Fibroblast of lung (primary cell): ENCODE measurements around the gene MAST2. TPM values are rescaled to one million over a fixed set of nuclear protein-coding genes. Genes with fewer than 3 reads are reported as not detected.

Source experiments
- DNase-seq, 2 donors: peaks; one replicate each; pipeline versions ENCODE4 v3.0.0 to v3.0.0-alpha.2; 2010; ENCODE audit warnings: low read depth in 2 of 2
- H2AFZ ChIP-seq: 2 replicates; pipeline ENCODE4 v1.5.1; 2012; ENCODE audit warnings: low read length, control low read depth, inconsistent platforms
- H3K27ac ChIP-seq: 2 replicates; pipeline ENCODE4 v1.5.1; 2011; ENCODE audit warnings: low read length, control low read depth; ENCODE audit not compliant: insufficient read depth
- H3K27me3 ChIP-seq: 2 replicates; pipeline ENCODE4 v1.5.1; 2011; ENCODE audit warnings: mild to moderate bottlenecking, low read length; ENCODE audit not compliant: control insufficient read depth, insufficient read depth
- H3K36me3 ChIP-seq: 2 replicates; pipeline ENCODE4 v1.5.1; 2011; ENCODE audit warnings: low read length; ENCODE audit not compliant: control insufficient read depth, insufficient read depth
- H3K4me1 ChIP-seq: 2 replicates; pipeline ENCODE4 v1.5.1; 2011; ENCODE audit warnings: low read length; ENCODE audit not compliant: control insufficient read depth, insufficient read depth; ENCODE audit errors: extremely low read depth
- H3K4me2 ChIP-seq: 2 replicates; pipeline ENCODE4 v1.5.1; 2011; ENCODE audit warnings: low read length, control low read depth; ENCODE audit not compliant: insufficient read depth; ENCODE audit errors: extremely low read depth
- H3K4me3 ChIP-seq, 4 experiments: fragments of 200-600 bp in 1 of 4; sonication (generic) in 1 of 4; replicated peaks in 1 of 4; 2 replicates each; pipeline ENCODE4 v1.5.1; 2011 to 2016; ENCODE audit warnings: low read length in 4 of 4, low read depth in 3 of 4, mild to moderate bottlenecking in 3 of 4, control low read depth in 2 of 4, inconsistent platforms in 1 of 4, mixed read lengths in 1 of 4; ENCODE audit not compliant: insufficient read depth in 1 of 4; ENCODE audit errors: control extremely low read depth in 1 of 4
- H3K79me2 ChIP-seq: 2 replicates; pipeline ENCODE4 v1.5.1; 2012; ENCODE audit warnings: mild to moderate bottlenecking, low read length, inconsistent platforms; ENCODE audit not compliant: control insufficient read depth, insufficient read depth
- H3K9ac ChIP-seq: 2 replicates; pipeline ENCODE4 v1.5.1; 2011; ENCODE audit warnings: mild to moderate bottlenecking, low read length, control low read depth; ENCODE audit not compliant: insufficient read depth
- H3K9me3 ChIP-seq: 2 replicates; pipeline ENCODE4 v1.5.1; 2012; ENCODE audit warnings: low read depth, low read length; ENCODE audit not compliant: control insufficient read depth, insufficient read depth
- H4K20me1 ChIP-seq: 2 replicates; pipeline ENCODE4 v1.5.1; 2011; ENCODE audit warnings: low read length; ENCODE audit not compliant: control insufficient read depth, insufficient read depth; ENCODE audit errors: extremely low read depth
- EZH2 ChIP-seq: IDR thresholded peaks from 2 replicates; pipeline ENCODE4 v1.5.1; 2012; ENCODE audit warnings: low read length, control low read depth, mild to moderate bottlenecking; ENCODE audit errors: missing control alignments
- polyA plus RNA-seq, 2 donors: library from polyadenylated mRNA; depleted of rRNA in 1 of 2; stranded (reverse) in 1 of 2; unstranded in 1 of 2; fragments of >200 nt; gene quantifications; 2 replicates each; pipeline ENCODE4 v1.2.1, GENCODE V29; 2011 to 2012; ENCODE audit warnings: missing spikeins in 1 of 2
- total RNA-seq: library from RNA; depleted of rRNA; stranded (reverse); fragments of >200 nt; gene quantifications from 2 replicates; pipeline ENCODE4 v1.2.1, GENCODE V29; 2014
- TF ChIP-seq, protein P1 (sequence below), 2 donors: IDR thresholded peaks in 1 of 2; conservative IDR thresholded peaks in 1 of 2; 1 replicate in 1 of 2; 2 replicates in 1 of 2; pipeline ENCODE4 v1.5.1; 2011 to 2012; ENCODE audit warnings: low read length in 2 of 2, control low read depth in 1 of 2, inconsistent platforms in 1 of 2, low read depth in 1 of 2, mild to moderate bottlenecking in 1 of 2

Gene MAST2
- total and polyA plus RNA-seq, 2 donors (not counting 1 experiment from before 2014, with no cell fraction given), result 17.5 to 24.9 TPM

DNA sequence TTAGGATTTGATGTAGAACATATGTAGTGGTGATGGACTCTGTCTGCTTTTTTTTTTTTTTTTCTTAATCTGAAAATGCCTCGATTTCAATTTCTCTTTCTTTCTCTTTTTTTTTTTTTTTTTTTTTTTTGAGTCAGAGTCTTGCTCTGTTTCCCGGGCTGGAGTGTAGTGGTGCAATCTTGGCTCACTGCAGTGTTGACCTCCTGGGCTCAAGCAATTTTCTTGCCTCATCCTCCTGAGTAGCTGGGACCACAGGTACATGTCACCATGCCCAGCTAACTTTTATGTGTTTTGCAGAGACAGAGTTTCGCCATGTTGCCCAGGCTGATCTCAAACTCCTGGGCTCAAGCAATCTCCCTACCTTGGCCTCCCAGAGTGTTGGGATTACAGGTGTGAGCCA, 17.4 kb downstream of the MAST2 start:
- no peak for DNase-seq

DNA sequence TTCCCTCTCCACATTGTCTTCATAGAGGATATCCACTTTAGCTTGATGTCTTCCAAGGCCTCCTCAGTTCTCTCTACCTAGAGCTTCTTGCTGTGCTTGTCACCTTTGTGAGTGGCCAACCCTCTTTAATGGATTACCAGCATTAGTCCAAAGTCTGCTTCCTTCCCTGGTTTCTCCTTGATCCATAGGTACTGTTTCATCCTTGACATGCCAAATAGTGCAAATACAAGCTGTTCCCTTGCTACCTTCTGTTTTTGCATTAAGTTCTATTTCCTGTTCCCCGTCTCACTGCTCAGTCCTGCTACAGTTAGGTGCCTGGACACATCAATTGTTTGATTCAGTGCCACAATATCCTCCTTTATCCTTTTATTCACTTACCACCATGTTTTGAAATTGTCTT, 19.2 kb downstream of the MAST2 start:
- no peaks in the 10 kb centered on the region for H4K20me1 ChIP-seq
- no peak for TF ChIP-seq EZH2
- TF ChIP-seq, protein P1, sequence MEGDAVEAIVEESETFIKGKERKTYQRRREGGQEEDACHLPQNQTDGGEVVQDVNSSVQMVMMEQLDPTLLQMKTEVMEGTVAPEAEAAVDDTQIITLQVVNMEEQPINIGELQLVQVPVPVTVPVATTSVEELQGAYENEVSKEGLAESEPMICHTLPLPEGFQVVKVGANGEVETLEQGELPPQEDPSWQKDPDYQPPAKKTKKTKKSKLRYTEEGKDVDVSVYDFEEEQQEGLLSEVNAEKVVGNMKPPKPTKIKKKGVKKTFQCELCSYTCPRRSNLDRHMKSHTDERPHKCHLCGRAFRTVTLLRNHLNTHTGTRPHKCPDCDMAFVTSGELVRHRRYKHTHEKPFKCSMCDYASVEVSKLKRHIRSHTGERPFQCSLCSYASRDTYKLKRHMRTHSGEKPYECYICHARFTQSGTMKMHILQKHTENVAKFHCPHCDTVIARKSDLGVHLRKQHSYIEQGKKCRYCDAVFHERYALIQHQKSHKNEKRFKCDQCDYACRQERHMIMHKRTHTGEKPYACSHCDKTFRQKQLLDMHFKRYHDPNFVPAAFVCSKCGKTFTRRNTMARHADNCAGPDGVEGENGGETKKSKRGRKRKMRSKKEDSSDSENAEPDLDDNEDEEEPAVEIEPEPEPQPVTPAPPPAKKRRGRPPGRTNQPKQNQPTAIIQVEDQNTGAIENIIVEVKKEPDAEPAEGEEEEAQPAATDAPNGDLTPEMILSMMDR (conservative IDR thresholded peaks at IDR 0.05 in 1 of 2, IDR thresholded peaks at IDR 0.05 in 1 of 2; ENCODE audit: low read depth in 1 of 2, low read length in 2 of 2), result no peak
- no peaks in the 10 kb centered on the region for H3K27me3 ChIP-seq
- H3K9me3 ChIP-seq, result no peaks in the 10 kb centered on the region
- no peaks in the 10 kb centered on the region for H3K4me1 ChIP-seq
- no peak overlapping the region for H3K4me3 ChIP-seq
- no peak overlapping the region for H3K4me2 ChIP-seq
- no peak overlapping the region for H3K9ac ChIP-seq
- no peaks in the 10 kb centered on the region for H3K36me3 ChIP-seq
- H3K79me2 ChIP-seq, result peaks cover 8% of the 10 kb centered on the region
- no peak for DNase-seq
- no peak overlapping the region for H2AFZ ChIP-seq
- H3K27ac ChIP-seq, result no peak overlapping the region

More for the DNA sequence above, 17.4 kb downstream of the MAST2 start:
- H3K9me3 ChIP-seq, result no peaks in the 10 kb centered on the region
- no peak for TF ChIP-seq EZH2
- TF ChIP-seq, protein P1 (conservative IDR thresholded peaks at IDR 0.05 in 1 of 2, IDR thresholded peaks at IDR 0.05 in 1 of 2; ENCODE audit: low read depth in 1 of 2, low read length in 2 of 2), result no peak
- H3K79me2 ChIP-seq, result peaks cover 8% of the 10 kb centered on the region
- H3K4me1 ChIP-seq, result no peaks in the 10 kb centered on the region
- no peak overlapping the region for H3K27ac ChIP-seq
- no peaks in the 10 kb centered on the region for H3K36me3 ChIP-seq
- no peaks in the 10 kb centered on the region for H3K27me3 ChIP-seq
- no peak overlapping the region for H3K9ac ChIP-seq
- H2AFZ ChIP-seq, result no peak overlapping the region
- no peak overlapping the region for H3K4me3 ChIP-seq
- no peaks in the 10 kb centered on the region for H4K20me1 ChIP-seq
- H3K4me2 ChIP-seq, result no peak overlapping the region

DNA sequence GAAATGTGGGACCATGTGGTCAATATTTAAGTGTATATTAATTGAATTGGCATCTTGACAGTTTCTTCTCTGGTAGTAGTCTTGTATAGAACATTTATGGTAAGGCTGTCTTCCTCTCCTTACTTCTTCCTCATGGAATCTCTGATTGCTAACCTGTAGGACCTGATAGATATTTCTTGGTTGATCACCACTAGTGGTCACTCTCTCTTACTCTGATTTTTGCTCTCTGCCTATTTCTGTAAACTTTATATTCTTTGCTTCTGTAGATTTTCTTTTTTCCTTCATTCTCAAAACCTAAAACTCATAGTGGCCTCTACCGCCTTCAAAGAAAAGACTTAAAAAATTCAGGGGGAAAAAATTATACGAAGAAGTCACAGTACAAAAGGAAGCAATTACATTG, 21.2 kb downstream of the MAST2 start:
- TF ChIP-seq, protein P1 (conservative IDR thresholded peaks at IDR 0.05 in 1 of 2, IDR thresholded peaks at IDR 0.05 in 1 of 2; ENCODE audit: low read depth in 1 of 2, low read length in 2 of 2), result peak in 1 of 2 donors; percentile 22
- TF ChIP-seq EZH2, result no peak
- H2AFZ ChIP-seq, result no peak overlapping the region
- DNase-seq, result no peak
- peaks cover 6% of the 10 kb centered on the region for H3K79me2 ChIP-seq
- H3K27ac ChIP-seq, result no peak overlapping the region
- H3K36me3 ChIP-seq, result no peaks in the 10 kb centered on the region
- H4K20me1 ChIP-seq, result no peaks in the 10 kb centered on the region
- no peak overlapping the region for H3K4me2 ChIP-seq
- H3K4me3 ChIP-seq, result no peak overlapping the region
- H3K4me1 ChIP-seq, result no peaks in the 10 kb centered on the region
- H3K9me3 ChIP-seq, result no peaks in the 10 kb centered on the region
- no peaks in the 10 kb centered on the region for H3K27me3 ChIP-seq
- no peak overlapping the region for H3K9ac ChIP-seq
